Measurements from ENCODE around the gene TMEM165. TPM values are rescaled to one million over a fixed set of nuclear protein-coding genes. Genes with fewer than 3 reads are reported as not detected.
A peak's percentile ranks its signal among the peaks of the same experiment; 100 is the strongest.

TMEM165 gene
- total RNA-seq, 2 experiments from 2014 or later = 44.8 to 46.0 TPM

GRCh38 chr4:55385201-55385649 lies 10.5 kb upstream of the TMEM165 start:
- Histone ChIP-seq H3K27me3 (ENCODE audit: control insufficient read depth in 1 of 2, insufficient read depth in 2 of 2, low read length in 2 of 2) (no peaks in the 10 kb centered on the region), H3K4me3 (ENCODE audit: low read length) (no peak overlapping the region), H3K36me3 (ENCODE audit: insufficient read depth, low read length) (no peaks in the 10 kb centered on the region), H3K9me3 (ENCODE audit: control insufficient read depth in 1 of 2, insufficient read depth in 1 of 2, low read length in 2 of 2) (no peaks in the 10 kb centered on the region), H3K27ac (ENCODE audit: low read depth in 1 of 2, low read length in 2 of 2) (no peak overlapping the region), H3K4me1 (ENCODE audit: insufficient read depth, low read length) (no peaks in the 10 kb centered on the region)
- ATAC-seq (ENCODE audit: poor library complexity) = no peak
- POLR2A ChIA-PET = no interaction called here
- no peak for DNase-seq
- intact Hi-C loops (cut with DNase I, micrococcal nuclease) = no loop called here
- Mint-ChIP-seq H3K4me3 (no peak overlapping the region), H3K4me1 (ENCODE audit: low read depth) (no peaks in the 10 kb centered on the region), H3K27ac (no peak overlapping the region), H3K36me3 (ENCODE audit: low read depth) (no peaks in the 10 kb centered on the region), H3K27me3 (no peaks in the 10 kb centered on the region), H3K9me3 (no peaks in the 10 kb centered on the region)
- CTCF ChIA-PET = no interaction called here
- TF ChIP-seq, protein P1, sequence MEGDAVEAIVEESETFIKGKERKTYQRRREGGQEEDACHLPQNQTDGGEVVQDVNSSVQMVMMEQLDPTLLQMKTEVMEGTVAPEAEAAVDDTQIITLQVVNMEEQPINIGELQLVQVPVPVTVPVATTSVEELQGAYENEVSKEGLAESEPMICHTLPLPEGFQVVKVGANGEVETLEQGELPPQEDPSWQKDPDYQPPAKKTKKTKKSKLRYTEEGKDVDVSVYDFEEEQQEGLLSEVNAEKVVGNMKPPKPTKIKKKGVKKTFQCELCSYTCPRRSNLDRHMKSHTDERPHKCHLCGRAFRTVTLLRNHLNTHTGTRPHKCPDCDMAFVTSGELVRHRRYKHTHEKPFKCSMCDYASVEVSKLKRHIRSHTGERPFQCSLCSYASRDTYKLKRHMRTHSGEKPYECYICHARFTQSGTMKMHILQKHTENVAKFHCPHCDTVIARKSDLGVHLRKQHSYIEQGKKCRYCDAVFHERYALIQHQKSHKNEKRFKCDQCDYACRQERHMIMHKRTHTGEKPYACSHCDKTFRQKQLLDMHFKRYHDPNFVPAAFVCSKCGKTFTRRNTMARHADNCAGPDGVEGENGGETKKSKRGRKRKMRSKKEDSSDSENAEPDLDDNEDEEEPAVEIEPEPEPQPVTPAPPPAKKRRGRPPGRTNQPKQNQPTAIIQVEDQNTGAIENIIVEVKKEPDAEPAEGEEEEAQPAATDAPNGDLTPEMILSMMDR (IDR thresholded peaks at IDR 0.05) = no peak

DNA sequence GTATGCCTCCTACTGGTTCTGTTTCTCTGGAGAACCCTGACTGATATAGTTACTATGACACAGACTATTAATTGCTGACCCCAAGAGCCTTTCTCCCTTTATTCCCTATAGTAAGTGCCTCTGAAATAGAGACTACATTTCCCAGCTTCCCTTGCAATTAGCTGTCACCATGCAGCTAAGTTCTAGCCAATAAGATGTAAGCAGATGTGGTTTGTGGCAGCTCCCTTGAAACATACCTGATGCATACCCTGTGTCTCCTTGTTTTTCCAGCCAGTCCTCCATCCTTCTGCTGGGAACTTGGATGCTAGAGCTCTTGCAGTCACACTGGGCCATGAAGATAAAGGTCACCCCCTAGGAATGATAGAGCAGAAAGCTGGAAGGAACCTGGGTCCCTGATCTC lies 9.7 kb upstream of the TMEM165 start:
- TF ChIP-seq, protein P1 (IDR thresholded peaks at IDR 0.05) = no peak
- Mint-ChIP-seq H3K36me3 (ENCODE audit: low read depth) (no peaks in the 10 kb centered on the region), H3K27me3 (no peaks in the 10 kb centered on the region), H3K9me3 (no peaks in the 10 kb centered on the region), H3K4me1 (ENCODE audit: low read depth) (no peaks in the 10 kb centered on the region), H3K4me3 (no peak overlapping the region), H3K27ac (no peak overlapping the region)
- H3K27me3 ChIP-seq (ENCODE audit: control insufficient read depth in 1 of 2, insufficient read depth in 2 of 2, low read length in 2 of 2) = no peaks in the 10 kb centered on the region
- DNase-seq (peak in 3 of 14 experiments; percentile 15 to 33 (median 22)), ATAC-seq (ENCODE audit: poor library complexity) (no peak)
- no peaks in the 10 kb centered on the region for H3K4me1 ChIP-seq (ENCODE audit: insufficient read depth, low read length)
- H3K9me3 ChIP-seq (ENCODE audit: control insufficient read depth in 1 of 2, insufficient read depth in 1 of 2, low read length in 2 of 2) = no peaks in the 10 kb centered on the region
- no peak overlapping the region for H3K4me3 ChIP-seq (ENCODE audit: low read length)
- POLR2A ChIA-PET = interaction anchor here (1.4 kb wide), 1 partner anchor 10 kb away, joined by 7 read pairs; the partner anchor contains the start of gene TMEM165
- no peak overlapping the region for H3K27ac ChIP-seq (ENCODE audit: low read depth in 1 of 2, low read length in 2 of 2)
- CTCF ChIA-PET = interaction anchor here (0.6 to 1.1 kb wide), 2 partner anchors 9 to 13 kb away, joined by 3 read pairs; partner anchors contain the start of gene TMEM165
- H3K36me3 ChIP-seq (ENCODE audit: insufficient read depth, low read length) = no peaks in the 10 kb centered on the region
- intact Hi-C loops (cut with DNase I, micrococcal nuclease) = no loop called here

DNA sequence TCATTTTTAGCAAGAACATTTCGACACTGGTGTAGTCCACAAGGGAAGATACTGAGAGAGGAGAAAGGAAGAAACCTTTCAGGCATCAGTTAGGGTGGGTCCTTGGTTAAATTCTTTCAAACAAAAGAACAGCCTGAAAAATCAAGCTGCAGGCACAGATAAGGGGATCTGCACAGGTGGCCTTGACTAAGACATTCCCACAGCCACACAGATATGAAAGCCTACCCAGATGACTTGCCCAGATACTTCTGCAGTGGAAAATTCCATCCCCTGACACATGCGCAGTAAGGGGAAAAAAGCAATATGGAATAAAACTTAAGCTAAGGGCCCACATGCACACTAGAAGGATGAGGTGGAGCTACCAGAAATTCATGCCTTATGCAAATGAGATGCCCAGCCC lies 8.9 kb upstream of the TMEM165 start:
- CTCF ChIA-PET = interaction anchor here (1.1 kb wide), 1 partner anchor 8 kb away, joined by 3 read pairs; the partner anchor contains the start of gene TMEM165
- no peak overlapping the region for H3K4me3 ChIP-seq (ENCODE audit: low read length)
- no peaks in the 10 kb centered on the region for H3K4me1 ChIP-seq (ENCODE audit: insufficient read depth, low read length)
- no peak for DNase-seq
- H3K27ac ChIP-seq (ENCODE audit: low read depth in 1 of 2, low read length in 2 of 2) = no peak overlapping the region
- intact Hi-C loops (cut with DNase I, micrococcal nuclease) = no loop called here
- POLR2A ChIA-PET = interaction anchor here (0.7 to 1.4 kb wide), 2 partner anchors 9 to 13 kb away, joined by 3 to 7 read pairs; partner anchors contain the start of gene TMEM165
- H3K27me3 Mint-ChIP-seq = no peaks in the 10 kb centered on the region
- no peak overlapping the region for H3K27ac Mint-ChIP-seq
- no peaks in the 10 kb centered on the region for H3K36me3 Mint-ChIP-seq (ENCODE audit: low read depth)
- no peak overlapping the region for H3K4me3 Mint-ChIP-seq
- no peak for ATAC-seq (ENCODE audit: poor library complexity)
- H3K9me3 ChIP-seq (ENCODE audit: control insufficient read depth in 1 of 2, insufficient read depth in 1 of 2, low read length in 2 of 2) = no peaks in the 10 kb centered on the region
- no peaks in the 10 kb centered on the region for H3K9me3 Mint-ChIP-seq
- no peaks in the 10 kb centered on the region for H3K4me1 Mint-ChIP-seq (ENCODE audit: low read depth)
- no peaks in the 10 kb centered on the region for H3K36me3 ChIP-seq (ENCODE audit: insufficient read depth, low read length)
- no peaks in the 10 kb centered on the region for H3K27me3 ChIP-seq (ENCODE audit: control insufficient read depth in 1 of 2, insufficient read depth in 2 of 2, low read length in 2 of 2)
- TF ChIP-seq, protein P1 (IDR thresholded peaks at IDR 0.05) = no peak

All from CD4-positive, alpha-beta T cell (primary cell).